CD8-positive, alpha-beta memory T cell (primary cell): ENCODE data around the gene MSI2. TPM values are rescaled to one million over a fixed set of nuclear protein-coding genes. Genes with fewer than 3 reads are reported as not detected.

Experiments
- CTCF ChIA-PET: fragments of 350-600 bp; sonication (Branson Sonifier 250); formaldehyde crosslinking; loops from one replicate; lab custom pipeline; 2021; ENCODE audit warnings: antibody characterized with exemption; lab: Charles Lee
- POLR2A ChIA-PET: fragments of 350-600 bp; sonication (Branson Sonifier 250); formaldehyde crosslinking; loops from one replicate; lab custom pipeline; 2021; ENCODE audit warnings: antibody characterized with exemption; lab: Charles Lee
- DNase-seq, 5 donors: peaks; one replicate each; pipeline versions ENCODE4 v3.0.0 to v3.0.0-alpha.2; 2020 to 2022; ENCODE audit warnings: mixed read lengths in 1 of 5
- H3K27ac ChIP-seq: one replicate; pipeline ENCODE4 v1.7.0; 2013; ENCODE audit warnings: low read depth, mild to moderate bottlenecking, low read length, moderate library complexity
- H3K27me3 ChIP-seq: 2 replicates; pipeline ENCODE4 v1.7.0; 2013; ENCODE audit warnings: low read length, mild to moderate bottlenecking; ENCODE audit not compliant: insufficient read depth, poor library complexity, severe bottlenecking
- H3K36me3 ChIP-seq: 2 replicates; pipeline ENCODE4 v1.7.0; 2013; ENCODE audit warnings: mild to moderate bottlenecking, low read length, moderate library complexity; ENCODE audit not compliant: insufficient read depth
- H3K4me1 ChIP-seq: 2 replicates; pipeline ENCODE4 v1.7.0; 2013; ENCODE audit warnings: mild to moderate bottlenecking, low read length, moderate library complexity; ENCODE audit not compliant: insufficient read depth
- H3K4me3 ChIP-seq: 2 replicates; pipeline ENCODE4 v1.7.0; 2013; ENCODE audit warnings: mild to moderate bottlenecking, low read length
- H3K9me3 ChIP-seq: 2 replicates; pipeline ENCODE4 v1.7.0; 2013; ENCODE audit warnings: mild to moderate bottlenecking, low read length
- H3K27ac Mint-ChIP-seq, 8 donors: one replicate each; pipeline ENCODE4 v1.8.0; 2020 to 2021; ENCODE audit warnings: mixed read lengths in 8 of 8, mild to moderate bottlenecking in 6 of 8, inconsistent platforms in 3 of 8, moderate library complexity in 3 of 8
- H3K27me3 Mint-ChIP-seq, 2 donors: one replicate each; pipeline ENCODE4 v1.8.0; 2020 to 2021; ENCODE audit warnings: mixed read lengths in 2 of 2, mild to moderate bottlenecking in 1 of 2, moderate library complexity in 1 of 2
- H3K36me3 Mint-ChIP-seq, 3 donors: one replicate each; pipeline ENCODE4 v1.8.0; 2020 to 2021; ENCODE audit warnings: mixed read lengths in 3 of 3, inconsistent platforms in 1 of 3, mild to moderate bottlenecking in 1 of 3
- H3K4me1 Mint-ChIP-seq, 3 donors: one replicate each; pipeline ENCODE4 v1.8.0; 2020 to 2021; ENCODE audit warnings: mixed read lengths in 3 of 3, inconsistent platforms in 1 of 3, mild to moderate bottlenecking in 1 of 3
- H3K4me3 Mint-ChIP-seq, 7 donors: one replicate each; pipeline ENCODE4 v1.8.0; 2020 to 2021; ENCODE audit warnings: mixed read lengths in 7 of 7, mild to moderate bottlenecking in 6 of 7, moderate library complexity in 4 of 7, inconsistent platforms in 2 of 7
- H3K9me3 Mint-ChIP-seq, 5 donors: one replicate each; pipeline ENCODE4 v1.8.0; 2020 to 2022; ENCODE audit warnings: mixed read lengths in 5 of 5, mild to moderate bottlenecking in 3 of 5, moderate library complexity in 2 of 5, inconsistent platforms in 1 of 5
- polyA plus RNA-seq: library from polyadenylated mRNA; unstranded; fragments of 300-500 nt; fragmentation: Illumina TruSeq; gene quantifications from one replicate; pipeline ENCODE4 v1.2.3, GENCODE V29; 2021
- total RNA-seq, 2 experiments: library from RNA; stranded (reverse); gene quantifications; one replicate each; pipeline ENCODE4 v1.2.3, GENCODE V29; 2021

MSI2 gene
- total and polyA plus RNA-seq, 3 experiments from 2014 or later: 2.3 to 58.0 (median 57.1) TPM

DNA sequence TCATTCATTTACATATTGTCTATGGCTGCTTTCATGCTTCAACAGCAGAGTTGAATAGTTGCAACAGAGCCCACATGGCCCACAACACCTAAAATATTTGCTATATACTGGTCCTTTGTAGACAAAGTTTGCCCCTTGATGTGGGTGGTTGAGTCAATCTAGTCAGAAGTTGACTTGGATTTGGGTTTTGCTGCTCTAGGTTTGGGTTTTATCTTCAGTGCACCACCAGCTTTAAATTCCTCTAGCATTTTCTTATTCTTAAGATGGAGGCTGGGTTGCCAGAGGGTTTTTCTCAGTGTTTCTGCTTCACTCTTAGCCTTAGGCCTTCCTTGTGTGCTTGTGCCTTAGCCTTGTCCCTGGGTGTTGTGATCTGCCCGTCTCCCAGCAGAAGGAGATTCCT is 437.7 kb downstream of the MSI2 start:
- no peak for DNase-seq
- Histone ChIP-seq H3K36me3 (no peaks in the 10 kb centered on the region), H3K9me3 (no peaks in the 10 kb centered on the region), H3K27ac (no peak overlapping the region), H3K27me3 (no peaks in the 10 kb centered on the region), H3K4me3 (no peak overlapping the region), H3K4me1 (peaks cover 20% of the 10 kb centered on the region)
- peaks cover 5 to 18% (median 6%) of the 10 kb centered on the region in 3 donors for H3K36me3 Mint-ChIP-seq
- no peak overlapping the region for H3K4me3 Mint-ChIP-seq
- H3K9me3 Mint-ChIP-seq: peaks cover 0 to 13% (median 4%) of the 10 kb centered on the region in 5 donors
- no peaks in the 10 kb centered on the region for H3K27me3 Mint-ChIP-seq
- ChIA-PET CTCF (interaction anchor here (1.7 kb wide), 1 partner anchor 22 kb away, joined by 4 read pairs; no protein-coding TSS in a partner anchor), POLR2A (no interaction called here)
- H3K4me1 Mint-ChIP-seq: peaks cover 19 to 26% (median 21%) of the 10 kb centered on the region in 3 donors
- H3K27ac Mint-ChIP-seq: peak overlapping the region in 1 of 8 donors; percentile 45

DNA sequence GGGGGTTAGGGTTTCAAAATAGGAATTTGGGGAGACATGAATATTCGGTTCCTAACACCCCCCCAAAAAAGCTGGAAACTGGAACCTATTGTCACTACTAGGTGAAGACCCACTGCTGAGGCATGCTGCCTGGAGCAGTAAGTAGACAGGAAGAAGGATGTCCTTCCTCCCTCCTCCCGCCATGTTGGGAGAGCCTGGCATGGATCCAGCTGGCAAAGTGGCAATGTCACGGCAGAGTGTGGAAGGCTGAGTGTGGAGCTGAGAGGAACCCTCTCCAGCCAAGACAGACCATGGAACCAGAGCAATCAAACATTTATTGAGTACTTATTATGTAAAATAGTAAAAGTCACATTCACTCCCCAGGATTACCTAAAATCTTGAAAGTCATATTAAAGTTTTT is 439.7 kb downstream of the MSI2 start:
- peaks cover 0 to 13% (median 3%) of the 10 kb centered on the region in 5 donors for H3K9me3 Mint-ChIP-seq
- POLR2A ChIA-PET: no interaction called here
- H3K9me3 ChIP-seq: no peaks in the 10 kb centered on the region
- CTCF ChIA-PET: no interaction called here
- H3K36me3 ChIP-seq: no peaks in the 10 kb centered on the region
- peaks cover 20% of the 10 kb centered on the region for H3K4me1 ChIP-seq
- H3K4me3 Mint-ChIP-seq: peak overlapping the region in 1 of 7 donors; percentile 60
- no peaks in the 10 kb centered on the region for H3K27me3 Mint-ChIP-seq
- no peak for DNase-seq
- peaks cover 5 to 18% (median 6%) of the 10 kb centered on the region in 3 donors for H3K36me3 Mint-ChIP-seq
- peak overlapping the region in 2 of 8 donors; percentile 38 to 66 for H3K27ac Mint-ChIP-seq
- H3K4me1 Mint-ChIP-seq: peaks cover 25 to 27% (median 26%) of the 10 kb centered on the region in 3 donors
- H3K27ac ChIP-seq: no peak overlapping the region
- no peak overlapping the region for H3K4me3 ChIP-seq
- no peaks in the 10 kb centered on the region for H3K27me3 ChIP-seq

DNA sequence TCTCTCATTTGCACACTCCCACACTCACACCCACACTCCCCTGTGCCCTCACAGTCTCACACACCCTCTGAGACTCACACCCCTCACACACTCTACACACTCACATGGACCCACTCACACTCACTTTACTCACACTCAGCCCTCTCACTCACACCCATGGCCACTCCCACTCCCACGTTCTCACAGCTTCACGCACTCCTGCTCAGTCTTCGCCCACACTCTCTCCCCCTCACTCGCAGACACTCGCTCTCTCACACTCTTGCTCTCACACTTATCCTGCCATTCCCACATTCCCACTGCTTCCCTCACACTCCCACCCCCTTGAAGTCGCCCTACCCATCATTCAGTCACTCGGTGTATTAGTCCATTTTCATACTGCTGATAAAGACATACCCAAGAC is 440.9 kb downstream of the MSI2 start:
- CTCF ChIA-PET: no interaction called here
- peaks cover 0 to 13% (median 3%) of the 10 kb centered on the region in 5 donors for H3K9me3 Mint-ChIP-seq

DNA sequence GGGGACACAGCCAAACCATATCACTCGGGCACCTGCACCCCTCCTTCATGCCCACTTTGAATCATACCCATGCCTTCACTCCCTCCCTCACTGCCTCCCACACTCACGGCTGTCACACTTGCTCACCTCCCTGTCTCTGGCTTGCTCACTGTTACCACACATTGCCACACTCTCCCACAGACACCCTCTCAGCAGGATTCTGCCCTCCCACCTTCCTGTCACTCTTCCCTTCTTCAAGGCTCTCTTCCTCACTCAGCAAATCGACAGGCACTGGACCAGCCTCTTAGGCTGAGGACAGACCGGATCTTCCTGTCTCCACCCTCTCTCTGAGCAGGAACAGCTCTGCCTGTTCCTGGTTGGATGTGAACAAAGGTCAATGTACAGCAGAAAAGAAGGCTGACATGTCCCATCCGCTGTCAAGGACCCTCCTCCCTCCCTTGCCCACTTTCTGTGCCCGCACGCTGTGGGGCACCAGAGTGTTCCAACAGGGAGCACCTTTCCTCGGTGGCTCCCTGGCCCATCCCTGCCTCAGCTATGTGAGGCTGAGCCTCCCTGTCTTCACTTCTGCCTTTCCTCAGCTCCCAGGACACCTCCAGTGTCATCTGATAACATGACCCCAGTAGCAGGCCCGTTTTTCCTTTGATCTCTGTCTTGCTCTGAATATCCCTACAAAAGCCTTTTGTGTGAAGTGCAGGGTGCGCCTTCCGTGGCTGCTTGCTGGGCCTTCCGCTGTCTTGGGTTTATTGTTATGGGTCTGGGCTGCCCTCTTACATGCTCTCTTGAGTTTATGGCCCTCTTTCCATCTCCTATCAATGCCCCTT is 441.8 kb downstream of the MSI2 start:
- ChIA-PET CTCF (no interaction called here), POLR2A (no interaction called here)
- no peak overlapping the region for H3K4me3 Mint-ChIP-seq
- peaks cover 2 to 11% (median 6%) of the 10 kb centered on the region in 3 donors for H3K36me3 Mint-ChIP-seq
- H3K4me3 ChIP-seq: no peak overlapping the region
- H3K27ac ChIP-seq: peak overlapping the region; percentile 41
- no peaks in the 10 kb centered on the region for H3K27me3 ChIP-seq
- H3K36me3 ChIP-seq: no peaks in the 10 kb centered on the region
- no peaks in the 10 kb centered on the region for H3K27me3 Mint-ChIP-seq
- H3K9me3 ChIP-seq: no peaks in the 10 kb centered on the region
- H3K4me1 Mint-ChIP-seq: peaks cover 13 to 16% (median 13%) of the 10 kb centered on the region in 3 donors
- DNase-seq: peak in 1 of 5 donors; percentile 3
- H3K4me1 ChIP-seq: peaks cover 20% of the 10 kb centered on the region
- H3K9me3 Mint-ChIP-seq: peaks cover 0 to 5% (median 2%) of the 10 kb centered on the region in 5 donors
- H3K27ac Mint-ChIP-seq: no peak overlapping the region

More for the DNA sequence above, 440.9 kb downstream of the MSI2 start:
- Histone ChIP-seq H3K9me3 (no peaks in the 10 kb centered on the region), H3K4me3 (no peak overlapping the region), H3K27me3 (no peaks in the 10 kb centered on the region), H3K4me1 (peaks cover 20% of the 10 kb centered on the region), H3K36me3 (no peaks in the 10 kb centered on the region), H3K27ac (no peak overlapping the region)
- H3K36me3 Mint-ChIP-seq: peaks cover 5 to 18% (median 6%) of the 10 kb centered on the region in 3 donors
- POLR2A ChIA-PET: no interaction called here
- no peaks in the 10 kb centered on the region for H3K27me3 Mint-ChIP-seq
- H3K27ac Mint-ChIP-seq: no peak overlapping the region
- H3K4me1 Mint-ChIP-seq: peaks cover 21 to 24% (median 22%) of the 10 kb centered on the region in 3 donors
- no peak for DNase-seq
- no peak overlapping the region for H3K4me3 Mint-ChIP-seq

DNA sequence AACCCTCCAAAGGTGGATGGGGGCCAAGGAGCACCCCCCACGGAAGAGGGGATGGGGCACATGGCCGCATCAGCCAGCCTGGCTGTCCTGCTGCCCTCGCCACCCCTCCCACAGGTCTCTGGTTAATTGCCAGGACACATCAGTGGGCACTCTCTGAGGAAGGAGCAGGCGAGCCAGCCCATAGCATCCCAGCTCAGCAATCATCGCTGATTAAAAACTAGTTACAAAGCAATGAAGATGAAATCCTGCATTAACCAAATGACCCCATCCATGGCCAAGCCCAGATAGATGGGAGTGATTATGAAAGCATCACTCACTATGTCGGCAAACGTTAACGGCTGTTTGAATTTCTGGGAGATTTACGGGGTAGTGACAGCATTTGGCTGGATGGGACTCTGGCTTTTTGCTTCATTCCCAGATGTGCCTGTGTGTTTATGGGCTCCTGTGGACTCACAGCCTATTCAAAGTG is 443.5 kb downstream of the MSI2 start:
- ChIA-PET CTCF (no interaction called here), POLR2A (no interaction called here)
- Mint-ChIP-seq H3K36me3 (peaks cover 0 to 1% (median 1%) of the 10 kb centered on the region in 3 donors), H3K27me3 (no peaks in the 10 kb centered on the region), H3K4me1 (peaks cover 6 to 11% (median 7%) of the 10 kb centered on the region in 3 donors), H3K27ac (peak overlapping the region in 4 of 8 donors; percentile 28 to 90 (median 69)), H3K4me3 (no peak overlapping the region), H3K9me3 (no peaks in the 10 kb centered on the region)
- no peaks in the 10 kb centered on the region for H3K9me3 ChIP-seq
- no peaks in the 10 kb centered on the region for H3K27me3 ChIP-seq
- no peaks in the 10 kb centered on the region for H3K36me3 ChIP-seq
- no peak overlapping the region for H3K27ac ChIP-seq
- H3K4me3 ChIP-seq: no peak overlapping the region
- H3K4me1 ChIP-seq: peaks cover 20% of the 10 kb centered on the region
- no peak for DNase-seq

DNA sequence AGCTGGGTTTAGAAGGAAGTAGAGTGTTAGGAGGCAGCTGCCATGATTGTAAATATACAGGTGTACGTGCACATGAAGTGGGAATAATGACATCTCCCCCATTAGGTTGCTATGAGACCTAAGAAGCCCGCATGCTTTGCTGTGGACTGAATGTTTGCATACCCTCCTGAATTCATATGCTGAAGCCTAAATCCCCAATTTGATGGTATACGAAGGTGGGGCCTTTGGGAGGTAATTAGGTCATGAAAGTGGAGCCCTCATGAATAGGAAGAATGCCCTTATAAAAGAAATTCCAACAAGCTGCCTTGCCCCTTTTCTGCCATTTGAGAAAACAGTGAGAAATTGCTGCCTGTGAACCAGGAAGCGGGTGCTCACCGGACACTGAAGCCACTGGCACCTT is 444.8 kb downstream of the MSI2 start:
- H3K36me3 Mint-ChIP-seq: no peaks in the 10 kb centered on the region
- no peak for DNase-seq
- POLR2A ChIA-PET: no interaction called here
- Histone ChIP-seq H3K4me1 (peaks cover 20% of the 10 kb centered on the region), H3K27me3 (no peaks in the 10 kb centered on the region), H3K27ac (no peak overlapping the region), H3K36me3 (no peaks in the 10 kb centered on the region), H3K9me3 (no peaks in the 10 kb centered on the region), H3K4me3 (no peak overlapping the region)
- CTCF ChIA-PET: no interaction called here
- H3K9me3 Mint-ChIP-seq: no peaks in the 10 kb centered on the region
- H3K27me3 Mint-ChIP-seq: no peaks in the 10 kb centered on the region
- H3K4me1 Mint-ChIP-seq: peaks cover 2 to 11% (median 11%) of the 10 kb centered on the region in 3 donors
- no peak overlapping the region for H3K4me3 Mint-ChIP-seq
- H3K27ac Mint-ChIP-seq: peak overlapping the region in 3 of 8 donors; percentile 6 to 56 (median 28)

DNA sequence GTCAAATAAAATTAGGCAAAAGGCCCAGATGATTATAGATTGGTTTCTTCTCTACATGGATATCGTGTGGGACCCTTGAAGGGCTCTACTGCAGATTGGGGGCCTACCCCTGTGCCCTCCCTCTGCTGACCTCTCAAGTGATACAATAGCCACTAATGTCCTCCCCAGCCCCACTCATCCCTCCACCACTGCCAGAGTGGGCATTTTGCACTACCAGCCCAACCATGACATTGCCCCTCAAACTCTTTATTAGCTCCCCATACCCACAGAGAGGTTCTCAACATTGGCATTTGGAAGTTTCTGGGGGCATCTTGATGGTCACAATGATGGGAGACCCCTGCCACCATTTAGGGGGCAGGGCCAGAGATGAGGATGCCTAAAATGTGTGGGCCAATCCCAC is 446.9 kb downstream of the MSI2 start:
- Histone ChIP-seq H3K4me1 (peaks cover 4% of the 10 kb centered on the region), H3K9me3 (no peaks in the 10 kb centered on the region), H3K4me3 (no peak overlapping the region), H3K27ac (no peak overlapping the region), H3K36me3 (no peaks in the 10 kb centered on the region), H3K27me3 (no peaks in the 10 kb centered on the region)
- Mint-ChIP-seq H3K9me3 (no peaks in the 10 kb centered on the region), H3K27ac (peak overlapping the region in 1 of 8 donors; percentile 38), H3K27me3 (no peaks in the 10 kb centered on the region), H3K36me3 (no peaks in the 10 kb centered on the region), H3K4me1 (peaks cover 5 to 19% (median 12%) of the 10 kb centered on the region in 3 donors), H3K4me3 (no peak overlapping the region)
- ChIA-PET POLR2A (no interaction called here), CTCF (no interaction called here)
- no peak for DNase-seq

DNA sequence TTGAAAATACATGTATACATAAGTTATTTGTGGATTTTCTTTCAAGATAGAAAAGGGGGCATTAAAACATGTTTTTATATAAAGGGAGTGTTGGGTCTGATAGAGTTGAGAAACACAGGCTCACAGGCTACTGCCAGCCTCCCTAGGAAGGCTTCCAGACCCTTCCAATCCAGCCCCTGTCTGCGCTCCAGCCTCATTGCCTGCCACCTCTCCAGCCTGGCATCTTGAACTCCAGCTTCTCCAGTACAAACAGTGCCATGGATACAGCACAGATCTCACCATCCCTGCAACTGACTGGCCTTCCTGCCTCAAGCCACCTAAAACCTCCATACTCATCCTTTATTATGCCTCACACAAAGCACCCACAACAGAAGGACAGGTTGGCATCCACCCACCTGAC is 448.1 kb downstream of the MSI2 start:
- no peak for DNase-seq
- no peaks in the 10 kb centered on the region for H3K27me3 Mint-ChIP-seq
- peaks cover 5 to 14% (median 8%) of the 10 kb centered on the region in 3 donors for H3K4me1 Mint-ChIP-seq
- H3K9me3 Mint-ChIP-seq: no peaks in the 10 kb centered on the region
- ChIA-PET POLR2A (no interaction called here), CTCF (no interaction called here)
- no peak overlapping the region for H3K4me3 Mint-ChIP-seq
- H3K27ac ChIP-seq: no peak overlapping the region
- H3K4me1 ChIP-seq: no peaks in the 10 kb centered on the region
- no peaks in the 10 kb centered on the region for H3K27me3 ChIP-seq
- H3K4me3 ChIP-seq: no peak overlapping the region
- peak overlapping the region in 2 of 8 donors; percentile 8 to 71 for H3K27ac Mint-ChIP-seq
- H3K36me3 ChIP-seq: no peaks in the 10 kb centered on the region
- no peaks in the 10 kb centered on the region for H3K9me3 ChIP-seq
- no peaks in the 10 kb centered on the region for H3K36me3 Mint-ChIP-seq
